Liver (tissue), 9 donors: ENCODE results near the gene PRAMEF26. TPM values are rescaled to one million over a fixed set of nuclear protein-coding genes. Genes with fewer than 3 reads are reported as not detected.
"Not testable (repeated sequence)": the region's sequence is repeated elsewhere in the genome, so short reads cannot be mapped to it uniquely, and the experiment has no call there.

Experiments
- DNase-seq: peaks from one replicate; pipeline ENCODE4 v3.0.0-alpha.2; 2017; ENCODE audit warnings: low spot score
- H3K27ac ChIP-seq, 2 donors: one replicate each; pipeline ENCODE4 v1.7.0; 2013; ENCODE audit warnings: inconsistent platforms in 2 of 2, low read length in 2 of 2, control low read depth in 1 of 2, low read depth in 1 of 2, mild to moderate bottlenecking in 1 of 2
- H3K27me3 ChIP-seq, 4 donors: one replicate each; pipeline versions ENCODE4 v1.6.1 to v1.7.0; 2013; ENCODE audit warnings: low read length in 3 of 4, inconsistent platforms in 1 of 4, mild to moderate bottlenecking in 1 of 4, moderate library complexity in 1 of 4; ENCODE audit not compliant: control insufficient read depth in 4 of 4, insufficient read depth in 4 of 4
- H3K36me3 ChIP-seq, 4 donors: one replicate each; pipeline versions ENCODE4 v1.6.1 to v1.7.0; 2013; ENCODE audit warnings: low read length in 3 of 4, mild to moderate bottlenecking in 3 of 4, low read depth in 1 of 4, moderate library complexity in 1 of 4; ENCODE audit not compliant: control insufficient read depth in 4 of 4, insufficient read depth in 3 of 4
- H3K4me1 ChIP-seq, 4 donors: one replicate each; pipeline versions ENCODE4 v1.6.1 to v1.7.0; 2013; ENCODE audit warnings: low read length in 3 of 4, mild to moderate bottlenecking in 3 of 4, moderate library complexity in 1 of 4; ENCODE audit not compliant: control insufficient read depth in 4 of 4, insufficient read depth in 4 of 4
- H3K4me3 ChIP-seq, 3 donors: one replicate each; pipeline versions ENCODE4 v1.6.1 to v1.7.0; 2013; ENCODE audit warnings: low read length in 3 of 3, control low read depth in 1 of 3, low read depth in 1 of 3, mild to moderate bottlenecking in 1 of 3
- H3K9ac ChIP-seq, 2 donors: one replicate each; pipeline ENCODE4 v1.7.0; 2013; ENCODE audit warnings: low read length in 2 of 2, mild to moderate bottlenecking in 2 of 2, moderate library complexity in 2 of 2, control low read depth in 1 of 2, low read depth in 1 of 2
- H3K9me3 ChIP-seq, 4 donors: one replicate each; pipeline versions ENCODE4 v1.6.1 to v1.7.0; 2013; ENCODE audit warnings: low read length in 3 of 4; ENCODE audit not compliant: control insufficient read depth in 4 of 4
- WGBS: extraction: QIAGEN DNeasy Blood & Tissue Kit; methylation state at CpG from one replicate; pipeline ENCODE4 v1.1.7; 2013; 5-methylcytosine and 5-hydroxymethylcytosine counted together
- polyA plus RNA-seq, 2 donors: library from polyadenylated mRNA; stranded (reverse) in 1 of 2; unstranded in 1 of 2; fragments of 200-250 nt in 1 of 2; fragments of >200 nt in 1 of 2; fragmentation: Nextera tagmentation in 1 of 2; extraction: Ambion mirVana in 1 of 2; gene quantifications; one replicate each; pipeline versions ENCODE4 v1.2.1 to v1.2.3, GENCODE V29; 2013 to 2015
- total RNA-seq, 2 donors: library from RNA; depleted of rRNA; stranded (reverse); fragments of >200 nt; gene quantifications; one replicate each; pipeline ENCODE4 v1.2.3, GENCODE V29; 2014
- donor health status: healthy.
- donor health status: healthy.
- donor health status: healthy.
- donor health status: healthy.
- donor health status: healthy.

PRAMEF26 gene
- total RNA-seq: not detected
- not detected for polyA plus RNA-seq

DNA sequence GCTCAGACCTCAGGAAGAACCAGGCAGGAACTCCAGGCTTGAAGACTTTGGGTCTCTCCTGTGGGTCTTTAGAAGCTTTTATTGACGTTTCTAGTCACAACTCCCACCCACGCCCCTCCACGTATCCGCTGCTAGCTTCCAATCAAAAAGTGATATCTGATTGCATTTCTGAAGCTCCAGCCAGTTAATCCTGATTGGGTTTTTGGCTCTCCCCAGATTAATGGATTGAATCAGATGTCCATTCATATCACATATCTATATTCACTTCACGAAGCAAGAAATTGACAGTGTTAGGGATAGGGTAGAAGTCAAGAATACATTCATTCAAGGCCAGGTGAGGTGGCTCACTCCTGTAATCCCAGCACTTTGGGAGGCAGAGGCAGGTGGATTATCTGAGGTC is at the start of gene PRAMEF26:
TSS of gene PRAMEF26 (minus strand) at position 101 of the 400 bp plus-strand sequence. CDS start 2,914 bp downstream, outside the sequence.
- not testable (repeated sequence) for H3K27me3 ChIP-seq, H3K9ac ChIP-seq, DNase-seq, H3K4me1 ChIP-seq, H3K4me3 ChIP-seq, H3K27ac ChIP-seq, H3K36me3 ChIP-seq, H3K9me3 ChIP-seq
- WGBS: 13% methylated on average over 1 of the region's 5 CpGs

DNA sequence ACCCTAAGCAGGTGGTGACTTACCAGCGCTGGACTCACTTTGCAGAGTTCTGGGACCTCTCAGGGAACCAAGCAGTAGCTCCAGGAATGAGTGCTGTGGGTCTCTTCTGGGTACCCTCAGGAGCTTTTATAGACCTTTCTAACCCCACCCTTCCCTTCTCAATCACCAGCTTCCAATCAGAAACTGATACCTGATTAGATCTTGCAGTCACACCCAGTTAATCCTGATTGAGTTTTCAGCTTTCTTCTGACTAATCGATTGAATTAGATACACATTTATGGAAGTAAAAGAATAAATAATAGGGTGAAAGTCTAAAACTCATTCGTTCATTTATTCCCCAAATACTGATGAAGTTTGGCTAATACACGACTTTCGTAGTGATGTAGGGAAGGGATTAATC is 45.5 kb upstream of the PRAMEF26 start, which contains the start of gene PRAMEF13:
TSS of gene PRAMEF13 (minus strand) at position 101 of the 400 bp plus-strand sequence. CDS start 1,820 bp downstream, outside the sequence.
- not testable (repeated sequence) for H3K4me3 ChIP-seq, H3K27ac ChIP-seq, H3K36me3 ChIP-seq, H3K9me3 ChIP-seq, H3K4me1 ChIP-seq, H3K27me3 ChIP-seq, DNase-seq, H3K9ac ChIP-seq
- WGBS: 70% methylated on average over 2 of the region's 5 CpGs

DNA sequence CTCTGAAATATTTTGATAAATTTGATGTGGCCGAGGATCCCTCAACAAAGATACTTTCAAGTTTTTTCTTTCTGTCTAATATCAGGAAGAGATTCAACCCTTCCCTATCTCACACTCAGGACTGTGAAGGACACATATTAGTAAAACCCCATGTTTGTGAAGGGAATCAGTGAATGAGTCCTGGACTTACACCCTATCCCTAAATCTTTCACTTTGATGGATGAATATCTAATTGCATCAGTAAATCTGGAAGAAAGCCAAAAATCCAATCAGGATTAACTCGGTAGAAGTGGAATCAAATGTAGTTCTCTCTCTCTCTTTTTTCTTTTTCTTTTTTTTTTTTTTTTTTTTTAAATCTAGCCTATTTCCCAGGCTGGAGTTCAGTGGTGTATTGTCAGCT is 15.7 kb upstream of the PRAMEF26 start, which contains the start of gene PRAMEF9:
TSS of gene PRAMEF9 (plus strand) at position 301 of the 400 bp plus-strand sequence. CDS start 3,433 bp downstream, outside the sequence.
- not testable (repeated sequence) for H3K9me3 ChIP-seq, H3K27ac ChIP-seq, H3K27me3 ChIP-seq, H3K36me3 ChIP-seq, H3K9ac ChIP-seq, DNase-seq, H3K4me3 ChIP-seq, H3K4me1 ChIP-seq
- WGBS: 81% methylated on average over 2 of the region's 2 CpGs

DNA sequence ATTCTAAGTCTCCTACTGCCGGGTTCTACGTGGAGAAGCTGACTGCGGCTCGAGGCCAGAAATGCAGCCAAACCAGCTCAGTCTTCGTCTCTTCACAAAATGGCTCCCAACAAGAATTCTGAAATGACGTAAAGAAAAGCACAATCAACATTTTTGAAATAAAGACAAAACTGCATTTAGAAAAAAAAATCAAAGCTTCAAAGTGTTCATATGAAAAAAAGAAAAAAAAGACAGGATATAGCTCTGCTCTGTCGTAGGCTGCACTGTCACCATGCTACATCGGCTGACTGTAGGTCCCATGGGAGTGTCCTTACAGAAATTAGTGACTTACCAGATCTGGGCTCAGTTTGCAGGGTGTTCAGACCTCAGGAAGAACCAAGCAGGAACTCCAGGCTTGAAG is 9.7 kb upstream of the PRAMEF26 start, which contains the start of gene HNRNPCL4:
TSS of gene HNRNPCL4 (minus strand) at position 101 of the 400 bp plus-strand sequence. CDS start 164 bp downstream, outside the sequence.
- not testable (repeated sequence) for H3K27me3 ChIP-seq, H3K9ac ChIP-seq, H3K9me3 ChIP-seq, H3K4me1 ChIP-seq, H3K4me3 ChIP-seq, H3K36me3 ChIP-seq, DNase-seq, H3K27ac ChIP-seq
- no CpG with 5 or more reads among the region's 8 CpGs for WGBS

DNA sequence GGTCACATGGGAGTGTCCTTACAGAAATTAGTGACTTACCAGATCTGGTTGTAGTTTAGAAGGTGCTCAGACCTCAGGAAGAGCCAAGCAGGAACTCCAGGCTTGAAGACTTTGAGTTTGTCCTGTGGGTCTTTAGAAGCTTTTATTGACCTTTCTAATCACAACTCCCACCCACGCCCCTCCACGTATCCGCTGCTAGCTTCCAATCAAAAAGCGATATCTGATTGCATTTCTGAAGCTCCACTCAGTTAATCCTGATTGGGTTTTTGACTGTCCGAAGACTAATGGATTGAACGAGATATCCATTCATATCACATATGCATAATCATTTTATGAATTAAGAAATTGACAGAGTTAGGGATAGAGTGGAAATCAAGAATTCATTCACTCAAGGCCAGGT is 39.1 kb downstream of the PRAMEF26 start, which contains the start of gene HNRNPCL2:
TSS of gene HNRNPCL2 (minus strand) at position 101 of the 400 bp plus-strand sequence. CDS start 454 bp downstream, outside the sequence.
- H3K9ac ChIP-seq, H3K9me3 ChIP-seq, H3K27ac ChIP-seq, H3K27me3 ChIP-seq, H3K4me1 ChIP-seq, H3K36me3 ChIP-seq, DNase-seq, H3K4me3 ChIP-seq: not testable (repeated sequence)
- 90% methylated on average over 6 of the region's 6 CpGs for WGBS

Other genes starting within 250 kb of the PRAMEF26 start
- not detected for gene PRAMEF7, start 239.4 kb downstream of the PRAMEF26 start, total RNA-seq
- gene PRAMEF7, start 239.4 kb downstream of the PRAMEF26 start, polyA plus RNA-seq: under 1 TPM in 1 of 2 donors, not detected in 1; 0.03 TPM
- not detected for gene PRAMEF6, start 208.4 kb downstream of the PRAMEF26 start, total RNA-seq
- gene PRAMEF6, start 208.4 kb downstream of the PRAMEF26 start, polyA plus RNA-seq: not detected
- not detected for gene PRAMEF27, start 99.4 kb downstream of the PRAMEF26 start, total RNA-seq
- gene PRAMEF27, start 99.4 kb downstream of the PRAMEF26 start, polyA plus RNA-seq: not detected
- not detected for gene HNRNPCL3, start 95.2 kb downstream of the PRAMEF26 start, total RNA-seq
- gene HNRNPCL3, start 95.2 kb downstream of the PRAMEF26 start, polyA plus RNA-seq: not detected
- not detected for gene PRAMEF25, start 85.2 kb downstream of the PRAMEF26 start, total RNA-seq
- not detected for gene PRAMEF25, start 85.2 kb downstream of the PRAMEF26 start, polyA plus RNA-seq
- not detected for gene HNRNPCL2, start 39.2 kb downstream of the PRAMEF26 start, total RNA-seq
- gene HNRNPCL2, start 39.2 kb downstream of the PRAMEF26 start, polyA plus RNA-seq: not detected
- gene HNRNPCL4, start 9.6 kb upstream of the PRAMEF26 start, total RNA-seq: not detected
- gene HNRNPCL4, start 9.6 kb upstream of the PRAMEF26 start, polyA plus RNA-seq: not detected
- not detected for gene PRAMEF9, start 15.8 kb upstream of the PRAMEF26 start, total RNA-seq
- gene PRAMEF9, start 15.8 kb upstream of the PRAMEF26 start, polyA plus RNA-seq: not detected
- gene PRAMEF13, start 45.4 kb upstream of the PRAMEF26 start, total RNA-seq: not detected
- gene PRAMEF13, start 45.4 kb upstream of the PRAMEF26 start, polyA plus RNA-seq: not detected
- gene PRAMEF18, start 70.1 kb upstream of the PRAMEF26 start, total RNA-seq: not detected
- gene PRAMEF18, start 70.1 kb upstream of the PRAMEF26 start, polyA plus RNA-seq: not detected
- not detected for gene PRAMEF5, start 98.2 kb upstream of the PRAMEF26 start, total RNA-seq
- not detected for gene PRAMEF5, start 98.2 kb upstream of the PRAMEF26 start, polyA plus RNA-seq
- not detected for gene PRAMEF8, start 129.1 kb upstream of the PRAMEF26 start, total RNA-seq
- not detected for gene PRAMEF8, start 129.1 kb upstream of the PRAMEF26 start, polyA plus RNA-seq
- gene PRAMEF33, start 147.5 kb upstream of the PRAMEF26 start, total RNA-seq: under 1 TPM in 1 of 2 donors, not detected in 1; 0.17 TPM
- gene PRAMEF33, start 147.5 kb upstream of the PRAMEF26 start, polyA plus RNA-seq: under 1 TPM in 1 of 2 donors, not detected in 1; 0.12 TPM
- not detected for gene PRAMEF15, start 159.6 kb upstream of the PRAMEF26 start, total RNA-seq
- not detected for gene PRAMEF15, start 159.6 kb upstream of the PRAMEF26 start, polyA plus RNA-seq
- gene PRAMEF14, start 191.1 kb upstream of the PRAMEF26 start, total RNA-seq: not detected
- gene PRAMEF14, start 191.1 kb upstream of the PRAMEF26 start, polyA plus RNA-seq: not detected
- gene PRAMEF19, start 215.9 kb upstream of the PRAMEF26 start, total RNA-seq: not detected
- gene PRAMEF19, start 215.9 kb upstream of the PRAMEF26 start, polyA plus RNA-seq: not detected
- gene PRAMEF17, start 233.6 kb upstream of the PRAMEF26 start, total RNA-seq: not detected
- gene PRAMEF17, start 233.6 kb upstream of the PRAMEF26 start, polyA plus RNA-seq: not detected